Activated CD4-positive, alpha-beta memory T cell treated with anti-CD3 and anti-CD28 coated beads, Interleukin-2, amount 10 ng/mL, durations not matched to agents 7 days and 5 days (primary cell): ENCODE measurements around the gene SBF2. TPM values are rescaled to one million over a fixed set of nuclear protein-coding genes. Genes with fewer than 3 reads are reported as not detected.

Source experiments
- CTCF ChIA-PET: fragments of 350-600 bp; sonication (Branson Sonifier 250); formaldehyde crosslinking; loops from one replicate; lab custom pipeline; 2021; ENCODE audit warnings: antibody characterized with exemption, inconsistent platforms; lab: Charles Lee
- POLR2A ChIA-PET: fragments of 350-600 bp; sonication (Branson Sonifier 250); formaldehyde crosslinking; loops from one replicate; lab custom pipeline; 2021; ENCODE audit warnings: antibody characterized with exemption; lab: Charles Lee
- DNase-seq: peaks from one replicate; pipeline ENCODE4 v3.0.0-alpha.2; 2020
- H3K27ac Mint-ChIP-seq: one replicate; pipeline ENCODE4 v1.8.0; 2021; ENCODE audit warnings: mild to moderate bottlenecking, mixed read lengths
- H3K27me3 Mint-ChIP-seq: one replicate; pipeline ENCODE4 v1.8.0; 2021; ENCODE audit warnings: mixed read lengths
- H3K36me3 Mint-ChIP-seq: one replicate; pipeline ENCODE4 v1.8.0; 2021; ENCODE audit warnings: low read depth, mixed read lengths
- H3K4me1 Mint-ChIP-seq: one replicate; pipeline ENCODE4 v1.8.0; 2021; ENCODE audit warnings: mixed read lengths
- H3K4me3 Mint-ChIP-seq: one replicate; pipeline ENCODE4 v1.8.0; 2021; ENCODE audit warnings: mild to moderate bottlenecking, mixed read lengths
- H3K9me3 Mint-ChIP-seq: one replicate; pipeline ENCODE4 v1.8.0; 2021; ENCODE audit warnings: mixed read lengths
- total RNA-seq, 2 experiments: library from RNA; stranded (reverse); gene quantifications; one replicate each; pipeline ENCODE4 v1.2.3, GENCODE V29; 2021

SBF2 gene
- total RNA-seq, 2 experiments from 2014 or later: 6.4 to 9.0 TPM

DNA sequence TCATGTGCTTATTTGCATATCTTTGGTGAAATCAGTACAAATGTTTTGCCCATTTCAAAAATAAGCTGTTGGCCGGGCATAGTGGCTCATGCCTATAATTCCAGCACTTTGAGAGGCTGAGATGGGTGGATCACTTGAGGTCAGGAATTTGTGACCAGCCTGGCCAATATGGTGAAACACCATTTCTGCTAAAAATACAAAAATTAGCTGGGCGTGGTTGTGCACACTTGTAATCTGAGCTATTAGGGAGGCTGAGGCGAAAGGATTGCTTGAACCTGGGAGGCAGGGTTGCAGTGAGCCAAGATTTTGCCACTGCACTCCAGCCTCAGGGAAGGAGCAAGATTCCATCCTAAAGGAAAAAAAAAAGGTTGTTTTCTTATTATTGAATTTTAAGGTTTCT lies 494.1 kb downstream of the SBF2 start:
- no peaks in the 10 kb centered on the region for H3K4me1 Mint-ChIP-seq
- H3K9me3 Mint-ChIP-seq: no peaks in the 10 kb centered on the region
- no peak overlapping the region for H3K4me3 Mint-ChIP-seq
- H3K27ac Mint-ChIP-seq: no peak overlapping the region
- POLR2A ChIA-PET: no interaction called here
- no peaks in the 10 kb centered on the region for H3K27me3 Mint-ChIP-seq
- H3K36me3 Mint-ChIP-seq: no peaks in the 10 kb centered on the region
- CTCF ChIA-PET: interaction anchor here (1.4 kb wide), 1 partner anchor 855 kb away, joined by 3 read pairs; no protein-coding TSS in a partner anchor
- DNase-seq: no peak

DNA sequence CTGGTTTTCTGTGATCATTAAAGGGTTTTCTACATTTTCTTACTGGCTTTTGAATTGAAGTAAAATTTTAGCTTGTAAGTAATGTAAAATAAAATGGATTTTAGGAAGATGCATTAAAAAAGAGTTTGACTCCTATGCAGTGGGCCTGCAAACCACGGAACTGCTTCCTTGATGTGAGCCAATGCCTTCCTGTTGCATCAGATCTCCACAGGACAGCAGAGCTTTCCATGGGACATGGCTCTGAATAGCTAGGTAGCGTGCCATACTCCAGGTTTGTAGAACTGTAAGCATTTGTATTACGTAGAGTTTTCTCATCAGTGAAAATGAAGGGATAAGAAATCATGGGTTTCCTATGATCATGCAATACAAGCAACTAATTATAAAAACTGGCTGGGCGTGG lies 496.7 kb downstream of the SBF2 start:
- no peak for DNase-seq
- POLR2A ChIA-PET: no interaction called here
- CTCF ChIA-PET: interaction anchor here (0.5 to 0.6 kb wide), 2 partner anchors 12 to 733 kb away, joined by 3 read pairs; no protein-coding TSS in a partner anchor
- no peak overlapping the region for H3K4me3 Mint-ChIP-seq
- no peaks in the 10 kb centered on the region for H3K36me3 Mint-ChIP-seq
- no peak overlapping the region for H3K27ac Mint-ChIP-seq
- H3K4me1 Mint-ChIP-seq: no peaks in the 10 kb centered on the region
- no peaks in the 10 kb centered on the region for H3K27me3 Mint-ChIP-seq
- no peaks in the 10 kb centered on the region for H3K9me3 Mint-ChIP-seq

DNA sequence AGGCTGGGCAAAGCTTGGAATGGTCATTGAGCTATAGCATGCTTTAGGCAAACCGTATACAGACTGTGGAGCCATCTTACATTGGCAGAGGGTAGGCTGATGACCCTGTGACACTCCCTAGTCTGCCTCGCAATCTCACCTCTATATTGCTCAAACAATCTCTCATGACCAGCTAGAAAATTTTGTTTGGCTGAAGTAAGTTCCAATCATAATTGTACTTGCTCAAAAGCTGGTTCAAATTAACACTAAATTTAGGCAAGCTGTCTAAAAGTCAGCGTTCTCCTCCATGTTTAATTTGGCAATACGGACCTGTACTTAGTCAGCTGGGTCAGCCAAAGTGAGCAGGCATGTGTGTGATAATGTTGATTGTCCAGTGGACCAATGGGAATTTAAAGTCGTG lies 497.2 kb downstream of the SBF2 start:
- H3K27me3 Mint-ChIP-seq: no peaks in the 10 kb centered on the region
- CTCF ChIA-PET: interaction anchor here (0.5 kb wide), 1 partner anchor 732 kb away, joined by 3 read pairs; no protein-coding TSS in a partner anchor
- DNase-seq: no peak
- H3K4me1 Mint-ChIP-seq: peaks cover under 1% of the 10 kb centered on the region
- POLR2A ChIA-PET: no interaction called here
- no peaks in the 10 kb centered on the region for H3K9me3 Mint-ChIP-seq
- H3K4me3 Mint-ChIP-seq: no peak overlapping the region
- H3K36me3 Mint-ChIP-seq: no peaks in the 10 kb centered on the region
- H3K27ac Mint-ChIP-seq: no peak overlapping the region

DNA sequence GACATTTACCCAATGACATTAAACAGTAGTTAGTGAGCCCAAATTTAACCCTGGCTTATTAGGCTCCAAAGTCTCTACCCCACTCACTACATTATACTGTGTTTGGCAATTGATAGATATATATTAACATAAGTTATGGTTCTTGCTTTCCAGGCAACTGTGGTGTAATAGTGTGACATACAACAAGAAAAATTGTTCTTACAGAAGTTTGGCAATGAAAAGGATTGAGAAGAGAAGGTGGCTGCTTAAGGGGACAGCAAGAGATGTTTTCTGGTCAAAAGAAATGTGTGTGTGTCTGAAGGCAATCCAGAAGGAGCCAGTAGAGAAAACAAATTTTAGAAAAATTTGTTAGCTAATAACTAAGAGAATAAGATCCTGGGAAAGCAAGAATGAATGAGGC lies 497.8 kb downstream of the SBF2 start:
- DNase-seq: no peak
- peaks cover 4% of the 10 kb centered on the region for H3K4me1 Mint-ChIP-seq
- CTCF ChIA-PET: no interaction called here
- no peaks in the 10 kb centered on the region for H3K27me3 Mint-ChIP-seq
- POLR2A ChIA-PET: no interaction called here
- H3K36me3 Mint-ChIP-seq: no peaks in the 10 kb centered on the region
- H3K9me3 Mint-ChIP-seq: no peaks in the 10 kb centered on the region
- no peak overlapping the region for H3K4me3 Mint-ChIP-seq
- H3K27ac Mint-ChIP-seq: no peak overlapping the region

DNA sequence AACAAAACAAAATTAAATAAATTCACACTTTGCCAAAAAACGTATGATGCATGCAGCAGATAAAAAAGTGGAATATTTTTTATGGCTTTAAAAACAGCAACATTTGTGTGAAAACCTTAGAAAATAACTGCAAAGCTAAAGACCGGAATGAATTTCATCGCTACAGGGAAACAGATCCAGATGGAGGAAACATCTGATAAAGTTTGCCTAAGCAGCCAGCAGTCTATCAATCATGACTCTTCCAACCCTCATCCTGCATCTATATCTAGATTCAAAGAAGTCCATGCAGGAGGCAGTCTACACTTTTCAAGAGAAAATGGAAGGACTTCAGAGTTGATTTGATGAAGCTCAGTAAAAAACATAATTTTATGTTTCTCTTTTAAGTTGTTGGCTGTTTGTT lies 503.3 kb downstream of the SBF2 start:
- H3K4me1 Mint-ChIP-seq: peaks cover 4% of the 10 kb centered on the region
- ChIA-PET POLR2A (no interaction called here), CTCF (no interaction called here)
- no peaks in the 10 kb centered on the region for H3K27me3 Mint-ChIP-seq
- DNase-seq: no peak
- H3K27ac Mint-ChIP-seq: no peak overlapping the region
- no peaks in the 10 kb centered on the region for H3K9me3 Mint-ChIP-seq
- H3K36me3 Mint-ChIP-seq: no peaks in the 10 kb centered on the region
- no peak overlapping the region for H3K4me3 Mint-ChIP-seq

DNA sequence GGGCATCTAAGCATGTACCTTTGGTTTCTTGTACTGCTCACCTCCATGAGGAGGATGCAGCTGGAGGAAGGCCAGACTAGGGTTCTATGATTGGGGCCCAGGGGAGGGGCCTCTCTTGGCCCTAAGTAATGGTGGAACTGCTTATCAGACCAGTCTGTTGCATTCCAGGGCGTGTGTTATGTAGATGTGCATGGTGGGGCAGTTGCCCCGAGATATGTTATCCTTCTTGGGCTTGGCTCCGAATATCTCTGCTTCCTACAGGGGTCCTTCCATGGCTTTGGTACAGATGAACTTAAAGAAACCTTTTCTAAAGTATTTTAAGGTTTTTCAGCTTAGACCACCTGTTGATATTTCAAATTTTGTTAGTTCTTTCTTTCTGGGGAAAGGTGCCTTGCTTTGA lies 504.1 kb downstream of the SBF2 start:
- ChIA-PET CTCF (no interaction called here), POLR2A (interaction anchor here (0.6 kb wide), 1 partner anchor 319 kb away, joined by 3 read pairs; no protein-coding TSS in a partner anchor)
- DNase-seq: no peak
- H3K27me3 Mint-ChIP-seq: no peaks in the 10 kb centered on the region
- no peak overlapping the region for H3K27ac Mint-ChIP-seq
- no peak overlapping the region for H3K4me3 Mint-ChIP-seq
- H3K9me3 Mint-ChIP-seq: no peaks in the 10 kb centered on the region
- H3K4me1 Mint-ChIP-seq: peaks cover 4% of the 10 kb centered on the region
- no peaks in the 10 kb centered on the region for H3K36me3 Mint-ChIP-seq

DNA sequence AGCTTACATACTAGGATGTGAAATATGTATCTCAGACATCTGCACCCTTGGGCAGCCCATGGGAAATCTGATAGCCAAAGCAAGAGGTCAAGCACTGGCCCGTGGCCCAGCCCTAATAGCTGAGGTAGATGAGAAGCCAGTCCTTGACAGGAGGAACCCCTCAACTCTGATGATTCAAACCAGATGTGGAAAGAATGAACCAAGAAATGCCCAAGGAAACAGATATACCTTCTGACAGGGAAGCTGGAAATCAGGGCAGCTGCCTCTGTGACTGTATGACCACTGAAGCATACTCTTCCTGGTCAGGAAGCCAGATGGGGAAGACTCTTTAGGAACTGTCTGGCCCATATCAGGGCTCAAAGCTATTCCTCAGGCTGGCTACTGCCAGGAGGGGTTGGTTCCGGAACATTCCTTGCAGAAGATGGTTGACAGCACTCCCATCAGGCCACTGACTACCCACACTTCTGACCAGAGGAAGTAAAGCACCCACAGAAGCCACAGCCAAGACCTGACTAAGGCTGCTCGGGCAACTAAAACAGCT lies 506.0 kb downstream of the SBF2 start:
- Mint-ChIP-seq H3K27ac (no peak overlapping the region), H3K9me3 (no peaks in the 10 kb centered on the region), H3K4me3 (no peak overlapping the region), H3K36me3 (no peaks in the 10 kb centered on the region), H3K4me1 (peaks cover 4% of the 10 kb centered on the region), H3K27me3 (no peaks in the 10 kb centered on the region)
- ChIA-PET POLR2A (interaction anchor here (0.8 kb wide), 1 partner anchor 52 kb away, joined by 3 read pairs; no protein-coding TSS in a partner anchor), CTCF (interaction anchor here (0.6 kb wide), 1 partner anchor 1454 kb away, joined by 3 read pairs; no protein-coding TSS in a partner anchor)
- no peak for DNase-seq

DNA sequence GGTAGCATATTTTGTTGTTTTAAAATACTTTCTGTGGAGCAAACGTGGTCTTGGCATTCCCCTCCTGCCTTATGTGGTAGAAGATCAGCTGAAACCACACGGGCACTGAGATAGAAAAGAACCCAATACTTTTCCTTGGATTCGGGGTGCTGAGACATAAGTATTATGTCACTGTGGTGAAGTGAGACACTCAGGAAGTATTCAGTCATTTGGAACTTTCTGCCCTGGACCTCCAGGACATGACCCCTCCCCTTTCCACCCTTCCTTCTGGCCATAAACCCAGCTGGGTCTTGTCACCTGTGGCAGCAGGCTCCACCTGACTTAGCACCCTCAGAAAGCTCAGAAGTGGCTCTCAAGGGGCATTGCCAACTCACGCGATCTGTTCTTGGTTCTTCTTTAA lies 506.8 kb downstream of the SBF2 start:
- CTCF ChIA-PET: no interaction called here
- H3K27me3 Mint-ChIP-seq: no peaks in the 10 kb centered on the region

DNA sequence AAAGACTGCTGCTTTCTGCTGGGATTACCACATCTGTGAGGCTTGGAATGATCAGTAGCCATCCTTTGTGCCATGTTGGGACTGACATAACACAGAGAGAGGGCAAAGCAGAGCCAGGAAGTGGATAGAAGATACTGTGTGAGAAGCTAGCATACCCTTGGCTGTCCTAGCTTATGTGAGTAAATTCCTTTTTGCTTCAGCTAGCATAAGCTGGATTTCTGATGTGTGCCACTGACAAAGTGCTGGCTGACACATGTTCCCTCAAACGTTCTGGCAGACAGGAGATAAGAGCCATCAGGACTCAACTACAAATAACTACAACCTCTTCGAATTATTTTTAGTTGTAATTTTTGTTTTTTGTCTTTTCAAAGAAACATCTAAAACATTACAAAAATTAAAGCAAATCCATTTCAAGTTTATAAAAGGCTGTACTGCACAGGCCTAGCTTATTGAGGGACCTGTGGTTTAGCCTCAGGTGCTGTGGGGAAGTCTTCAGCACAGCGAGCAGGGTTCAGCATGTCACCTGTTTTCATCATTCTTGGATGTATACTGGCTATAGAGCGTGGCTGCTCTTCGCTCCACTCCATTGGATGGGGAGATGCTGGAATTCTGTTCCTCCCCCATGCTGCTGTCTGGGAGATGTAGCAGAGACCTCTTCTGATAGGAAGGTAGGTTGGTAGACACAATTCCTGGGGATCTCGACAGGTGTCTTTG lies 509.3 kb downstream of the SBF2 start:
- Mint-ChIP-seq H3K36me3 (no peaks in the 10 kb centered on the region), H3K4me3 (no peak overlapping the region), H3K9me3 (no peaks in the 10 kb centered on the region), H3K27me3 (no peaks in the 10 kb centered on the region), H3K4me1 (no peaks in the 10 kb centered on the region), H3K27ac (no peak overlapping the region)
- CTCF ChIA-PET: interaction anchor here (0.8 kb wide), 1 partner anchor 188 kb away, joined by 3 read pairs; no protein-coding TSS in a partner anchor
- no peak for DNase-seq
- POLR2A ChIA-PET: no interaction called here

More for the DNA sequence above, 506.8 kb downstream of the SBF2 start:
- Mint-ChIP-seq H3K27ac (no peak overlapping the region), H3K4me3 (no peak overlapping the region), H3K36me3 (no peaks in the 10 kb centered on the region), H3K9me3 (no peaks in the 10 kb centered on the region), H3K4me1 (peaks cover 4% of the 10 kb centered on the region)
- no peak for DNase-seq
- POLR2A ChIA-PET: no interaction called here

DNA sequence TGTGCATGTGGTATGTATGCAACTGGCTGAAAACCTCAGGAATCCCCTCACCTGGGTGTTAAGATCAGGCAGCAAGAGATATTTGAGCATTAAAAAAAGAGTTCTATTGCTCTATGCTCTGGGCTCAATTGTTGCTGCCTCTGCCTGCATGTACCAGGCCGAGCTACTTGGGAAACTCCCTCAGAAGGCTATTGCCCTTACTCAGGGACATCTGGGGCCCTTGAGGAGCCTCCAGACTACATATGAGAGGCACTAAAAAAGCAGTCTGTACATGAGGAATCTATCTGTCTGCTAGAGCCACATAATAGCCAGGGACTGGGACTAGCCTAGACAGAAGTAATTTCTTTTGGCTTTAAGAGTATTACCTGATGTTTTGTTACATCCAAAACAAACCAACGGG lies 510.0 kb downstream of the SBF2 start:
- H3K4me3 Mint-ChIP-seq: no peak overlapping the region
- no peak overlapping the region for H3K27ac Mint-ChIP-seq
- H3K9me3 Mint-ChIP-seq: no peaks in the 10 kb centered on the region
- H3K36me3 Mint-ChIP-seq: no peaks in the 10 kb centered on the region
- no peaks in the 10 kb centered on the region for H3K27me3 Mint-ChIP-seq
- POLR2A ChIA-PET: no interaction called here
- no peaks in the 10 kb centered on the region for H3K4me1 Mint-ChIP-seq
- CTCF ChIA-PET: interaction anchor here (0.8 kb wide), 1 partner anchor 189 kb away, joined by 3 read pairs; no protein-coding TSS in a partner anchor
- no peak for DNase-seq

DNA sequence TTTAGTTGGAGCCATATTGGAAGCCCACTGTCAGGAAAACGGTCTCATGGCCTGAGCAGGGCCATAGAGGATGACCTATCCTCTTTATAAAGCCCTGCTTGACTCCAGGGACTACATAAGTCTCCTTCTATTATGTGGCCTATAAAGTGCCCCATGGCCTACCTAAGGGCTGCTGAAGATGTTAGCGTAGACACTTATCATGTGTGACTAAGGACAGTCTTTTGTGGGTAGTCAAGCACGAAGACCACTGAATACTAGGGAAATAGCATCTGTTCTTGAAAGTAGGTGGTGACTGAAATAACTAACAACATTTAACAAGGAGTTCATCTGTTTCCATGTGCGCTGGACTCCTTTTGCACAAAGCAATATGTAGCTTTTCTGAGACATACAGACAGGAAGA lies 513.1 kb downstream of the SBF2 start:
- POLR2A ChIA-PET: no interaction called here
- Mint-ChIP-seq H3K27me3 (no peaks in the 10 kb centered on the region), H3K4me1 (no peaks in the 10 kb centered on the region), H3K36me3 (no peaks in the 10 kb centered on the region), H3K27ac (no peak overlapping the region), H3K9me3 (no peaks in the 10 kb centered on the region), H3K4me3 (no peak overlapping the region)
- CTCF ChIA-PET: no interaction called here
- DNase-seq: no peak

DNA sequence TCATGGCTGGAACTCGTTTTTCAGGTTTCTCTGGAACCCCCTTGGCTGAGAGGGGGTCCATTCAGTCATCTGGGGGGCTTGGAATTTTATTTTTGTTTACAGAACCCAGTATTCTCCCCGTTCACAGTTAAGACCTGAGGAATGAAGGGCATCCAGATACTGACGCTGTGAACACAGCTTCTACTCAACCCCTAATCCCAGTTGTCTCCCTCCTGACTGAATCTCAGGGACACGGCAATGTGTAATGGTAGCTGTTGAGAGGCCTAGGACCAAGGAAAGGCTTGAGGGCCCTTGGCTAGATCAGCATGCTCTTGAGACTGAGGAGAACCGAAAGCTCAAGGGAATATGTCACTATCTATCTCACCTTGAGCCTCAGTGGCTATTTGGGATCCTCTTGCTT lies 516.5 kb downstream of the SBF2 start:
- H3K4me1 Mint-ChIP-seq: no peaks in the 10 kb centered on the region
- POLR2A ChIA-PET: interaction anchor here (1.5 kb wide), 1 partner anchor 19 kb away, joined by 5 read pairs; no protein-coding TSS in a partner anchor
- no peak for DNase-seq
- H3K36me3 Mint-ChIP-seq: no peaks in the 10 kb centered on the region
- H3K9me3 Mint-ChIP-seq: no peaks in the 10 kb centered on the region
- H3K4me3 Mint-ChIP-seq: no peak overlapping the region
- H3K27me3 Mint-ChIP-seq: no peaks in the 10 kb centered on the region
- CTCF ChIA-PET: interaction anchor here (0.8 kb wide), 1 partner anchor 14 kb away, joined by 4 read pairs; no protein-coding TSS in a partner anchor
- no peak overlapping the region for H3K27ac Mint-ChIP-seq

DNA sequence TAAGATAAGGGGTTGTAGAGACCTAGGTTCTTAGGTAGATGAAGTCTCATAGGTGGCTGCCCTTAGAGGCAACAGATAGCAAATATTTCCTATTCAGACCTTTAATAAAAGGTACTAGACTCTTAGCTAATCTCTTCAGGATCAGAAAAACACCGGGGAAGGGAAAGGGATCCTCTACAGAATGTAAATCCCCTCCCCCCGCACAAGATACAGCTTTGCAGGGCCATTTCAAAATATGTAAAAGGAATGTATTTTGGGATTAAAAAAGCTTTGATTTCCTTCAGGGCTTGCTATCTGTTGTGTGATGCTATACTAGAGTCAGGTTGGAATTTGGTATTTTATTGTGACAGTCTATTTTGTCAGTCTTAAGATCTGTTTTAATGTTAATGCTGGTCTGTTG lies 517.0 kb downstream of the SBF2 start:
- no peak overlapping the region for H3K27ac Mint-ChIP-seq
- no peak overlapping the region for H3K4me3 Mint-ChIP-seq
- ChIA-PET POLR2A (interaction anchor here (1.5 kb wide), 1 partner anchor 19 kb away, joined by 5 read pairs; no protein-coding TSS in a partner anchor), CTCF (interaction anchor here (0.8 to 1.6 kb wide), 2 partner anchors 14 to 17 kb away, joined by 3 to 4 read pairs; no protein-coding TSS in a partner anchor)
- no peak for DNase-seq
- H3K4me1 Mint-ChIP-seq: no peaks in the 10 kb centered on the region
- H3K9me3 Mint-ChIP-seq: no peaks in the 10 kb centered on the region
- no peaks in the 10 kb centered on the region for H3K36me3 Mint-ChIP-seq
- H3K27me3 Mint-ChIP-seq: no peaks in the 10 kb centered on the region
